K562 (cell line): ENCODE results near the gene TTC39B.

Experiments used
- CTCF ChIP-seq, 3 experiments: IDR thresholded peaks in 2 of 3; conservative IDR thresholded peaks in 1 of 3; 2 replicates each; pipeline ENCODE4 v1.5.1; 2011 to 2012; ENCODE audit warnings: low read length in 3 of 3, mild to moderate bottlenecking in 3 of 3, control low read depth in 2 of 3, improper control_type of control experiment in 1 of 3, inconsistent platforms in 1 of 3, low read depth in 1 of 3, mixed read lengths in 1 of 3, moderate library complexity in 1 of 3; ENCODE audit not compliant: insufficient read depth in 2 of 3
- EGR1 ChIP-seq: fragments of 450-650 bp; conservative IDR thresholded peaks from 2 replicates; pipeline ENCODE4 v1.6.1; 2017; ENCODE audit warnings: mild to moderate bottlenecking
- GABPB1 ChIP-seq: sonication (generic); formaldehyde crosslinking; IDR thresholded peaks from 2 replicates; pipeline ENCODE4 v1.8.0; 2022; ENCODE audit warnings: mild to moderate bottlenecking, missing genetic modification reagents
- MED1 ChIP-seq: sonication (generic); formaldehyde crosslinking; IDR thresholded peaks from 2 replicates; pipeline ENCODE4 v1.8.1; 2023; ENCODE audit warnings: missing genetic modification reagents, borderline replicate concordance
- PHF20 ChIP-seq: fragments of 450-650 bp; IDR thresholded peaks from 2 replicates; pipeline ENCODE4 v1.6.1; 2018; ENCODE audit not compliant: partially characterized antibody
- UBTF ChIP-seq, 2 experiments: IDR thresholded peaks; 2 replicates each; pipeline ENCODE4 v1.6.1; 2012; ENCODE audit warnings: improper control_type of control experiment in 2 of 2, low read depth in 2 of 2, low read length in 2 of 2, borderline replicate concordance in 1 of 2
- ZNF121 ChIP-seq: sonication (generic); formaldehyde crosslinking; conservative IDR thresholded peaks from 2 replicates; pipeline ENCODE4 v1.8.0; 2022; ENCODE audit warnings: missing genetic modification reagents
- ZNF253 ChIP-seq: fragments of 250-450 bp; sonication (Bioruptor Pico); conservative IDR thresholded peaks from 2 replicates; pipeline ENCODE4 v1.6.1; 2021; ENCODE audit warnings: mild to moderate bottlenecking
- ZNF274 ChIP-seq: IDR thresholded peaks from 2 replicates; pipeline ENCODE4 v1.6.1; 2011; ENCODE audit warnings: low read depth, mild to moderate bottlenecking, low read length, moderate library complexity, borderline replicate concordance
- ZNF41 ChIP-seq: fragments of 250-450 bp; sonication (Bioruptor Pico); conservative IDR thresholded peaks from 2 replicates; pipeline ENCODE4 v1.4.0; 2020; ENCODE audit warnings: mild to moderate bottlenecking
- ZNF445 ChIP-seq: fragments of 250-450 bp; sonication (Bioruptor Pico); IDR thresholded peaks from 2 replicates; pipeline ENCODE4 v1.4.0; 2020; ENCODE audit warnings: low read depth, mild to moderate bottlenecking, moderate library complexity
- ZNF449 ChIP-seq: fragments of 250-450 bp; sonication (Bioruptor Pico); IDR thresholded peaks from 2 replicates; pipeline ENCODE4 v1.8.0; 2022; ENCODE audit warnings: moderate library complexity, mild to moderate bottlenecking, inconsistent platforms
- ZNF57 ChIP-seq: fragments of 450-650 bp; formaldehyde crosslinking; IDR thresholded peaks from 2 replicates; pipeline ENCODE4 v1.4.0; 2020; ENCODE audit warnings: mild to moderate bottlenecking, moderate library complexity

- TF ChIP-seq ZNF445 (CRISPR knock-in tag) (no peak), ZNF121 (no peak), GABPB1 (no peak), CTCF (IDR thresholded peaks at IDR 0.05 in 2 of 3, conservative IDR thresholded peaks at IDR 0.05 in 1 of 3; ENCODE audit: insufficient read depth in 2 of 3, low read depth in 1 of 3, low read length in 3 of 3) (peak in 2 of 3 experiments; percentile 17 to 53; a peak in 2 of 6 replicates), ZNF41 (CRISPR knock-in tag) (no peak), MED1 (CRISPR knock-in tag) (no peak), ZNF253 (CRISPR knock-in tag) (no peak), EGR1 (no peak), ZNF274 (no peak), UBTF (IDR thresholded peaks at IDR 0.05; ENCODE audit: borderline replicate concordance in 1 of 2, low read depth in 2 of 2, low read length in 2 of 2) (no peak), ZNF449 (no peak), PHF20 (no peak), ZNF57 (CRISPR knock-in tag) (no peak)
Measured at GRCh38 chr9:15277400-15278090, 29.5 kb downstream of the TTC39B start.
